Breast epithelium (tissue), 4 donors: ENCODE results near the gene TRPT1. TPM values are rescaled to one million over a fixed set of nuclear protein-coding genes. Genes with fewer than 3 reads are reported as not detected.

Experiments
- DNase-seq, 2 donors: peaks; one replicate each; pipeline ENCODE4 v3.0.0-alpha.2; 2019; ENCODE audit warnings: low spot score in 2 of 2
- H3K27ac ChIP-seq, 2 donors: fragments of 200-600 bp; sonication (generic) in 1 of 2; one replicate each; pipeline ENCODE4 v1.5.1; 2016 to 2019; ENCODE audit warnings: mild to moderate bottlenecking in 1 of 2
- H3K27me3 ChIP-seq, 2 donors: fragments of 200-600 bp; sonication (generic) in 1 of 2; one replicate each; pipeline versions ENCODE4 v1.5.1 to v1.6.0; 2017 to 2019; ENCODE audit warnings: control low read depth in 1 of 2, mild to moderate bottlenecking in 1 of 2
- H3K36me3 ChIP-seq: fragments of 200-600 bp; one replicate; pipeline ENCODE4 v1.5.1; 2019
- H3K4me1 ChIP-seq, 2 donors: fragments of 200-600 bp; sonication (generic); one replicate each; pipeline ENCODE4 v1.5.1; 2016 to 2019; ENCODE audit warnings: control low read depth in 1 of 2
- H3K4me3 ChIP-seq, 3 donors: fragments of 200-600 bp; sonication (generic); 1 replicate in 2 of 3; 2 replicates in 1 of 3; pipeline ENCODE4 v1.5.1; 2016 to 2019; ENCODE audit warnings: mild to moderate bottlenecking in 3 of 3, moderate library complexity in 2 of 3
- H3K9me3 ChIP-seq, 2 donors: fragments of 200-600 bp; sonication (generic) in 1 of 2; one replicate each; pipeline ENCODE4 v1.5.1; 2016 to 2019; ENCODE audit warnings: control low read depth in 1 of 2
- CTCF ChIP-seq, 3 donors: fragments of 450-650 bp; IDR thresholded peaks; one replicate each; pipeline ENCODE4 v1.5.1; 2016 to 2017; ENCODE audit warnings: antibody characterized with exemption in 3 of 3, mild to moderate bottlenecking in 3 of 3, moderate library complexity in 3 of 3
- POLR2A ChIP-seq: fragments of 450-650 bp; IDR thresholded peaks from one replicate; pipeline ENCODE4 v1.6.1; 2016; ENCODE audit warnings: antibody characterized with exemption, mild to moderate bottlenecking, moderate library complexity
- POLR2AphosphoS5 ChIP-seq, 3 donors: sonication (generic); formaldehyde crosslinking; IDR thresholded peaks; one replicate each; pipeline ENCODE4 v1.6.1; 2017; ENCODE audit warnings: antibody characterized with exemption in 3 of 3
- intact Hi-C: fragments of 100-400 bp; cut with DNase I; formaldehyde crosslinking; loops from one replicate; pipeline ENCODE4 v1.15.1; 2023; ENCODE audit warnings: low total_unique reads
- total RNA-seq, 3 donors: library from RNA; depleted of rRNA; stranded (reverse); fragments of >200 nt; gene quantifications; one replicate each; pipeline ENCODE4 v1.1.0, GENCODE V29; 2016

Gene TRPT1
- total RNA-seq, 3 donors from 2014 or later = 42.9 to 54.1 (median 51.1) TPM

- intact Hi-C loops = no loop called here
- no peaks in the 10 kb centered on the region for H3K9me3 ChIP-seq
- no peaks in the 10 kb centered on the region for H3K36me3 ChIP-seq
- H3K27me3 ChIP-seq = no peaks in the 10 kb centered on the region
- H3K4me3 ChIP-seq = no peak overlapping the region
- H3K4me1 ChIP-seq = no peaks in the 10 kb centered on the region
- no peak overlapping the region for H3K27ac ChIP-seq
- DNase-seq = no peak
- TF ChIP-seq POLR2A = no peak
- TF ChIP-seq CTCF (IDR thresholded peaks at IDR 0.05) = no peak
- TF ChIP-seq POLR2AphosphoS5 (IDR thresholded peaks at IDR 0.05) = no peak
Observed at GRCh38 chr11:64261556-64262080, 35.6 kb upstream of the TRPT1 start.

GRCh38 chr11:64260147-64260708, 34.2 kb upstream of the TRPT1 start:
- intact Hi-C loops = no loop called here
- DNase-seq = no peak
- no peaks in the 10 kb centered on the region for H3K36me3 ChIP-seq

GRCh38 chr11:64259533-64260067, 33.6 kb upstream of the TRPT1 start:
- intact Hi-C loops = no loop called here
- no peaks in the 10 kb centered on the region for H3K9me3 ChIP-seq
- no peak overlapping the region for H3K27ac ChIP-seq
- no peak overlapping the region for H3K4me3 ChIP-seq
- no peak for TF ChIP-seq POLR2AphosphoS5 (IDR thresholded peaks at IDR 0.05)
- no peak for DNase-seq
- H3K27me3 ChIP-seq = no peaks in the 10 kb centered on the region
- no peaks in the 10 kb centered on the region for H3K4me1 ChIP-seq
- no peaks in the 10 kb centered on the region for H3K36me3 ChIP-seq

More at GRCh38 chr11:64260147-64260708, 34.2 kb upstream of the TRPT1 start:
- no peaks in the 10 kb centered on the region for H3K4me1 ChIP-seq
- H3K27ac ChIP-seq = no peak overlapping the region
- no peaks in the 10 kb centered on the region for H3K9me3 ChIP-seq
- no peak overlapping the region for H3K4me3 ChIP-seq
- no peak for TF ChIP-seq CTCF (IDR thresholded peaks at IDR 0.05)
- no peak for TF ChIP-seq POLR2A
- TF ChIP-seq POLR2AphosphoS5 (IDR thresholded peaks at IDR 0.05) = no peak
- no peaks in the 10 kb centered on the region for H3K27me3 ChIP-seq

- no peaks in the 10 kb centered on the region for H3K27me3 ChIP-seq
- intact Hi-C loops = no loop called here
- no peaks in the 10 kb centered on the region for H3K9me3 ChIP-seq
- H3K4me1 ChIP-seq = no peaks in the 10 kb centered on the region
- TF ChIP-seq POLR2AphosphoS5 (IDR thresholded peaks at IDR 0.05) = no peak
- no peak for TF ChIP-seq POLR2A
- no peak for TF ChIP-seq CTCF (IDR thresholded peaks at IDR 0.05)
- H3K4me3 ChIP-seq = no peak overlapping the region
- H3K27ac ChIP-seq = no peak overlapping the region
- no peaks in the 10 kb centered on the region for H3K36me3 ChIP-seq
- no peak for DNase-seq
Observed at GRCh38 chr11:64258946-64259532, 33.1 kb upstream of the TRPT1 start.

- H3K27me3 ChIP-seq = no peaks in the 10 kb centered on the region
- no peaks in the 10 kb centered on the region for H3K36me3 ChIP-seq
- intact Hi-C loops = no loop called here
- H3K9me3 ChIP-seq = no peaks in the 10 kb centered on the region
- H3K27ac ChIP-seq = no peak overlapping the region
- no peak overlapping the region for H3K4me3 ChIP-seq
- no peak for DNase-seq
- no peaks in the 10 kb centered on the region for H3K4me1 ChIP-seq
- TF ChIP-seq CTCF (IDR thresholded peaks at IDR 0.05) = no peak
- no peak for TF ChIP-seq POLR2AphosphoS5 (IDR thresholded peaks at IDR 0.05)
- no peak for TF ChIP-seq POLR2A
Observed at GRCh38 chr11:64258356-64258755, 32.4 kb upstream of the TRPT1 start.
